GM19324 (cell line): ENCODE data around the gene PAQR7.

Experiments used
- ATAC-seq: cut with Tn5 transposase; IDR thresholded peaks from one replicate; pipeline ENCODE4 v1.9.1; 2021; ENCODE audit warnings: mild to moderate bottlenecking, moderate library complexity; ENCODE audit not compliant: unreplicated experiment, low FRiP score

PAQR7 gene

DNA sequence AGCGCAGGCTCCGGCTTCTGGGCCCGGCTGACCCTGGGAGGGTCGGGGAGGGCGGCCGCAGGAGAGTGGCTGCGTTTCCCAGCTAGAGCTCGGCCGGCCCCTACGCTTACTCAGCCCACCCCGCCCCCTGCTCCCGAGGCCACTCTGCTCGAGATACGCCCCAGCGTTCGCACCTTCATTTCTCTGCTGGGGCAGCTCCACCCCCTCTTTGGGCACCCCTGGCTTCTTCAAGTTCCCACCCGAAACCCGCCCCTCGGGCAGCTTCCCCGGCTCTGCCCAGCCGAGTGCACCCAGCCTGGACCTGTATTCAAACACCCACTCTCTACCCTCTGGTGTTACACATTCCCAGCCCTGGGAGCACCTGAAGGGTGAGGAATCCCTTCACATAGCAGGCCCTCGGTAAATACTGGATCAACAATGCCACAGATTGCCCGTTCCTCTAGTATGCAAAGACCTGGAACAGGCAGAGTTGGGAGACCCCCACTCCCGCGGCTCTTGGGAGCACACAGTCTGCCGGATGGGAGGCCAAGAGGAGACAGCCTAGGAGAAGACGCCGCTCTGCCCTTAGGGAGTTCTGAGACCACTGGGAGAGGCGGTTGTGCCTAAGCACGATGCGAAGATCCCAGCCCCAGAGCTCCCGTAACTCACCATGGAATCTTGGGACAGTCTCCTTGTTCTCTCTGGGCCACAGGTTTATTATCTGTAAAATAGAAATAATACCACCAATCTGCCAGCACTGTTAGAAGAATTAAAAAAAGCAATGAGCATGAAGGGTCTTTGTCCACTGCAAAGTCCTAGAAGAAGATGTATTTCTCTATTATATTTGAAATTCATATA lies 566 bp upstream of the PAQR7 start:
- ATAC-seq: peak; percentile 25

- no peak for ATAC-seq
Measured at GRCh38 chr1:25874635-25875153, 814 bp downstream of the PAQR7 start.

DNA sequence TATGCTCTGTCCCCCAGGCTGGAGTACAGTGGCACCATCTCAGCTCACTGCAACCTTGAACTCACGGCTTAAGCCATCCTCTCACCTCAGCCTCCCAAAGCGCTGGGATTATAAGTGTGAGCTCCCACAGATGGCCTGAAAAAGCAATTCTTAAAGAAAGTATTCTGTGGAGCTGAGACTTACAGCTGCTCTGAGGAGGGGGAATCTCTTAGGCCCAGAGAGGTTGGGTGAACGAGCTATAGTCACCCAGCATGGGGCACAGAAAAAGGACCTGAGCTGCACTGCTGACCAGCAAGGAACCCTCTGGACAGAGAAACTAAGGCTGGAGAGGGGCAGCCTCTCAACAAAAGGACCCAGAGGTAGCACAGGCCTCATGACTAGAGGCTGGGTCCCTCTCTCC lies 1.3 kb downstream of the PAQR7 start:
- ATAC-seq: no peak

- no peak for ATAC-seq
Measured at GRCh38 chr1:25873120-25873519, 2.4 kb downstream of the PAQR7 start.

GRCh38 chr1:25872713-25873112 lies 2.8 kb downstream of the PAQR7 start:
- no peak for ATAC-seq

GRCh38 chr1:25871704-25872494 lies 3.6 kb downstream of the PAQR7 start:
- no peak for ATAC-seq

DNA sequence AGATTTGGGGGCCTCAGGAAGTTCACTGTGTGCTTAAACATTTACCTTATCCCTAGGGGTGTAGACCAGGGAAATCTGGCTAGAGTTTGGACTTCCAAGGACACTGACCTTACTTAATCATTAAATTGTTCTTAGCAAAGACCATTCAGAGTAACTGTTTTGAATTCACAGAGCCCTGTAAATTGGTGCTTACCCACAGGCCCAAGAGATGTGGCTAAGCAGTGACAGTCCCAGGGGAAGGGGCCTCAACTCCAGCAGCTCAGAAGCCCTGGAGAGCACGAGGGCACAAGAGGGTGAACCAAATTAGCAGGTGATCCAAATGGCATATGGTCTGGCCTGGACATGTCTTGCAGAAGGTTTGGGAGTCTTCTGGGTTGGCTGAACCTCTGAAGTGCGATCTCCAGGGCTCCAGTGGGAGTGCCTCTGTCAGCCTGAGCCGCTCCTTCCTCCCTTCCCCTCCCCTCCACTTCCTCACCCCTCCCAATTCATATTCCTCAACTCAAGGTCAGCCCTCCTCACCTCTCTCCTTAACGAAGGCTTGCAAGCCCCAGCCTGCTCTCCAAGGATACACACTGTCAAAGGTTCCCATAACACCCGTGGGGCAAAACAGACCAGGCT lies 4.3 kb downstream of the PAQR7 start:
- ATAC-seq: no peak

DNA sequence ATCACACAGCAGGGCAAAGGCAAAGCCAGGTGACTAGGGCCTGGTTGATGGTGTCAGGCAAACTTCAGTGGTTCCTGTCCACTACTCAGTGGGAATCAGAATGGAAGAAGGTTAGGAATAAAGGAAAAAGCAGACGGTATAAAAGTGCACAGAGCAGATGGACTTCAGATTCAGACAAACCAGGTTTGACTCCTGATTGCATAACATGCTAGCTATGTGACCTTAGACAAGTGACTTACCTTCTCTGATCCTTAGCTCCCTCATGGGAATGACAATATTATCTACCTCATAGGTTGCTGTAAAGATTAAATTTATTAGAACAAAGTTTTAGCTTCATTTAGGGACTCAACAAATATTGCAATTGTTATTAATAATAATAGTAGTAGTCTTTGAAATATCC lies 4.9 kb downstream of the PAQR7 start:
- no peak for ATAC-seq

- ATAC-seq: no peak
Measured at GRCh38 chr1:25869909-25870606, 5.5 kb downstream of the PAQR7 start.

- ATAC-seq: no peak
Measured at GRCh38 chr1:25867210-25867991, 8.1 kb downstream of the PAQR7 start.

DNA sequence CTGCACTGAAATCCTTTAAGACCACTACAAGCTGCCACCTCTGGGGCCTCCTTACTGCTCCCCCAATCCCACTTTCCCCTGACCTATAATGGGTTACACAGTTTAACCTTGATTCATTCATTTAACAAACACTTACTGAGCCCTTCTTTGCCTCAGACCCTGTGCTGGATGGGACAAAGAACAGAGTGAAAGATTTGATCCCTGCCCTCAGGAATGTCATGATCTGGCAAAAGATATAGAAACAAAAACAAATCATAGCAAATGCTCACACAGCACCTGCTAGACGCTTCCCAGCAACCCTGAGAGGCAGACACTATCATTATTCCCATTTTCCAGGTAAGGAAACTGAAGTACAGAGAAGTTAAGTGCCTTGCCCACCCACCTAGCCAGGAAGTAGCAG lies 9.2 kb downstream of the PAQR7 start:
- ATAC-seq: no peak

- ATAC-seq: no peak
Measured at GRCh38 chr1:25864434-25864833, 11.1 kb downstream of the PAQR7 start.

DNA sequence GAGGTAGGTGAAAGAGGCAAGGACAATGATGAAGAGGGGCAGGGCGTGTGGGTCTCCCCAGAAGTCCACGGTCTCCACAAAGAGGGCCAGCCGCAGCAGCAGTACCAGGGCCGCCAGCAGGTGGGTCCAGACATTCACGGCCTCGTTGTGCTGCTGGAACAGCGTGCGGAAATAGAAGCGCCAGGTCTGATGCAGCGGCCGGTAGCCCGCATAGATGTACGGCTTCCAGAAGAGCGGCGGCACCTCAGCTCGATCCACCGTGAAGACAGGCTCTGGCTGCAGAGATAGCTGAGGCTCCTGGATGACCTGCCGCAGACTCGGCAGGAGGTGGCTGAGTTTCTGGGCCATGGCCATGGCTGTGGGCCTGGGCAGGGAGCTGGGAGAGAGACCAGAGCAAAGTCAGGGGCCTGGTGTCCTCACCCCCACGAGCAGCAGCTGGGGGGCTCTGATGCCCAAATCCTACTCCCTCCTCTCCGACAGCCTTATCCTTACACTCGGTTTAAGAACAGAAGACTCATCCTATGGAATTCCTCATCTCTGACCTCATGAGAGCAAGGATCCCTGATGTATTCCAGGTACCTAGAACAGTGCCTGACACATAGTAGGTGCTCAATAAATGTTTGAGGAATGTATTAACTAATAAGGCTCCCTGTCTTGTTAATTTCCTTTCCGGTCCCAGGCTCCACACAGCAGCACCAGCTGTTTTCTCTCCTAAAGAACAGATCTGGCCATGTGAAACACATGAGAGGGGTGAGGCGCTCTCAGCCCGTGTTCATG lies 11.8 kb downstream of the PAQR7 start:
- no peak for ATAC-seq

GRCh38 chr1:25862785-25863485 lies 12.6 kb downstream of the PAQR7 start:
- no peak for ATAC-seq

GRCh38 chr1:25861316-25862286 lies 13.9 kb downstream of the PAQR7 start:
- no peak for ATAC-seq

- ATAC-seq: peak; percentile 82
Measured at GRCh38 chr1:25858906-25859789, 16.4 kb downstream of the PAQR7 start, which contains the start of gene AUNIP. Gene AUNIP (minus strand): TSS chr1:25859457. CDS start chr1:25859357, 100 bp downstream.
